ENCODE data around the gene CEP164.
A peak's percentile ranks its signal among the peaks of the same experiment; 100 is the strongest.
"Not testable (repeated sequence)": the region's sequence is repeated elsewhere in the genome, so short reads cannot be mapped to it uniquely, and the experiment has no call there.

CEP164 gene

DNA sequence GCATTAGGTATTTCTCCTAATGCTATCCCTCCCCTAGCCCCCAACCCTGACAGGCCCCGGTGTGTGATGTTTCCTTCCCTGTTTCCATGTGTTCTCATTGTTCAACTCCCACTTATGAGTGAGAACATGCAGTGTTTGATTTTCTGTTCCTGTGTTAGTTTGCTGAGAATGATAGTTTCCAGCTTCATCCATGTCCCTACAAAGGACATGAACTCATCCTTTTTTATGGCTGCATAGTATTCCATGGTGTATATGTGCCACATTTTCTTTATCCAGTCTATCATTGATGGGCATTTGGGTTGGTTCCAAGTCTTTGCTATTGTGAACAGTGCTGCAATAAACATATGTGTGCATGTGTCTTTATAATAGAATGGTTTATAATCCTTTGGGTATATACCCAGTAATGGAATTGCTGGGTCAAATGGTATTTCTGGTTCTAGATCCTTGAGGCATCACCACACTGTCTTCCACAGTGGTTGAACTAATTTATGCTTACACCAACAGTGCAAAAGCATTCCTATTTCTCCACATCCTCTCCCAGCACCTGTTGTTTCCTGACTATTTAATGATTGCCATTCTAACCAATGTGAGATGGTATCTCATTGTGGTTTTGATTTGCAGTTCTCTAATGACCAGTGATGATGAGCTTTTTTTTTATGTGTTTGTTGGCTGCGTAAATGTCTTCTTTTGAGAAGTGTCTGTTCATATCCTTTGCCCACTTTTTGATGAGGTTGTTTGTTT lies 71.6 kb downstream of the CEP164 start:
- not testable (repeated sequence) for DNase-seq

- not testable (repeated sequence) for DNase-seq
Measured at GRCh38 chr11:117405898-117406297, 78.2 kb downstream of the CEP164 start.

DNA sequence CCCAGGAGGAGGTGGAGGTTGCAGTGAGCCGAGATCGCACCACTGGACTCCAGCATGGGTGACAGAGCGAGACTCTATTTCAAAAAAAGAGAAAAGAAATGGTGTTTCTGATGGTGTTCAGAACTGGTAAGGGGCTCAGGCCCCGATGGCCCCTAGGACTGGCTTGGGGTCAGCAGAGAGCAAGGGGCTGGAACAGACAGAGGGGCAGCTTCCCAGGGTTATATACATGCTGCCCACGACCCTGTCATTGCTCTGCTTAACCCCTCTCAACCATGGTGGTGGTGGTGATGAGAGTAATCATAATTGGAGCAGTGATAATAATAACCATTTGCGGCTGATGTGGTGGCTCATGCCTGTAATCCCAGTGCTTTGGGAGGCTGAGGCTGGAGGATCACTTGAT lies 79.4 kb downstream of the CEP164 start:
- DNase-seq = no peak

DNA sequence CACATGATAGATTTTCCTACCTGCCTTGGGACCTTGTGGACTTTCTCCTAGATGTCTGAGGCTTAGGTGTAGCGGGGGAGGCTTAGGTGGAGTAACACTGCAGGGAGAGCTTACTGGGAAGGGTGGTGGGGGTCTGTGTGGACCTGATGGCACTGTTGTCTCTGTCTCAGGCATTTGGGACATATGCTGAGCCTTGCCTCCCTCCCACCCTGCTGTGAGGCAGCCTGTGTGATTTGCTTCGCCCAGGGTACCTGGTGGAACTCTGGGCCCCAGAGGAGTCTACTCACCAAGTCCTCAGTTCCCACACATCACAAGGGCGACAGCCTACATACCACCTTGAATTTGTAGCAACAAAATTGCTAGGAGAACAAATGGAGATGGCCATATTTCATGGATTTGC lies 80.7 kb downstream of the CEP164 start:
- DNase-seq = no peak

GRCh38 chr11:117409511-117409910 lies 81.9 kb downstream of the CEP164 start:
- no peak for DNase-seq

- DNase-seq = no peak
Measured at GRCh38 chr11:117410238-117410637, 82.6 kb downstream of the CEP164 start.

DNA sequence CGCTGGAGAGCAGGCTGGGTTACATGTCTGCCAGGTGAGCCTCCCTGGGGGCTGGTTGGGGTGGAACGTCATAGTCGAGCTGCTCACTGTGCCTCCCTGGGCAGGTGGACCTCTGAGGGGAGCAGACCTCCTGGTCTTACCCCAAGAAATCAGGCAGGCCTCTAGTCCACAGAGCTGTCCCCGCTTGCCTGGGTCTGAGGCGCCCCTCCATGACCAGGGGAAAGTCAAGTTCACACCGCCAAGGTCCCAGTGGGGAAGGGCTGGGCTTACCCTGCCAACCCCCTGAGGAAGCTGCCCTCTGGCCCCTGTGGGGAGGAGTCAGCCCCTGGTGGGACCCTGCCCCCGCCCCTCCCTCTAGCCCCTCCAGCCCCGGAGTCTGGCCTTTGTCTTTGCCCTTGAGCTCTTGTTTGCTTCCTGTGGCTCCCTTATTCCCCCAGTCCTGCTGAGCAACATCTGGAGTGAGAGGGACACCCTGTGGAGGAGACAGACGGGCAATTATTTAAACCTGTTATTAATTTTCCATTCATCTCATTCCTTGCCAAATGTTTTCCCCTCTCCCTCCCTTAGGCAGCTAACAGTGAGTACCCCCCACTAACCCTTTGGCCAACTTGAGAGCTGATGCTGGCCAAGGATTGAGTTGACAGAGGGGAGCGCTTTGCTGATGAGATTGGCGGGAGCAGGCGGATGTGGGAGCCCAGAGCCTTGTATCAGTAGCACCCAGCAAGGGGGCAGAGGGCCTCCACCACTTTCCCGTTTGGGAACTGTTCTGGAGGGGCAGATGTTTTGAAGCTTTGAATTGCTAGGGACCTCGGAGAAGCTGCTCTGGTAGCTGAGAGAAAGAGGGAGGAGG lies 83.4 kb downstream of the CEP164 start:
- DNase-seq = peak; percentile 20

DNA sequence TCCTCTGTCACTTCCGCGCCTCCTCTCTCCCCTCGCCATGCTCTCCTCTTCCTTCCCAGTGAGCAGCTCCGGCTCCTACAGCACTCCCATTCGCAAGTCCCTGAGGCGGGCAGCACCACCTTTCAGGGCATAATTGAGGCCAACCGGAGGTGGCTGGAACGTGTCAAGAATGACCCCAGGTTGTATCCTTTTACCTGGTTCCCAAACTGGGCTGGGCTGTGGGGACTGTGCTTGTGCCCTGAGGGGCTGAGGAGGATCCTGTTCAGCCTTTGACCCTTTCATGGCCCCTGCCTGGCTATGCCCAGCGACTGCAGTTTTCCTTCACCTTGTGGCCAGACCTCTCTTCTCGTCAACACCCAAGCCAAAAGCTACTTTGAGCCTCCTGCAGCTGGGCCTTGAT lies 84.1 kb downstream of the CEP164 start:
- DNase-seq = no peak

DNA sequence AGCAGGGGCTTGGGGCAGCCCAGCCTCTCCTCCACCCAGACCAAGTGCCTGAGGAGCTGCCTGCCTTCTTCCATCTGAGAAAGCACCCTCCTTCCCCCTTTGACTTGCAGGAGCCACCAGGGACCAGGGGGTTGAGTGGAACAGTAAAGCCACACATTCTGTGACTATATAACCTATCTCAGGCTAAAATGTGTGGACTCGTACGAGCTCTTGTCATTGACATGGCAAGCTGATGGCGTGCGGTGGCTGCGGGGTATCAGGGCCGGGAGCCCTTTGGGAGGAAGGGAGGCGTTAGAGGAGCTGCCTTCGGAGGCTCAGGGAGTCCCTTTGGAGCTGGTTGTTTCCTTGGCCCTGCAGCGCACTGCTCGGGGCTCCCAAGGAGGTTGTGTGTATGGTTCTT lies 84.5 kb downstream of the CEP164 start:
- no peak for DNase-seq

- no peak for DNase-seq
Measured at GRCh38 chr11:117412653-117413275, 85.1 kb downstream of the CEP164 start.

- no peak for DNase-seq
Measured at GRCh38 chr11:117413616-117414015, 86.0 kb downstream of the CEP164 start.

DNA sequence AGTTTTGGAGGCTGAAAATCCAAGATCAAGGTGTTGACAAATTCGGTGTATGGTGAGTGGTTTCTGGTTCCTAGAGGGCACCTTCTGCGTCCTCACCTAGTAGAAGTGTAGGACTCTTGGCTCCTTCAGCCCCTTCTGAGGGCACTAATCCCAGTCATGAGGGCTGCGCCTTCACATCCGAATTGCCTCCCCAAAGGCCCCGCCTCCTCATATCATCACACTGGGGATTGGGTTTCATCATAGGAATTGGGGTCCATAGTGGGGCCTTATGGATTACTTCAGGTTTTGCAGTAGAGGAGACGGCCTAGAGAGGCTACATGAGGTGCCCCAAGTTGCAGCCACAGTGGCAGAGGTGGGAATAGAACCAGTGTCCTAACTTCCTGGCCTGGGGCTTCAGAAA lies 87.1 kb downstream of the CEP164 start:
- DNase-seq = no peak

DNA sequence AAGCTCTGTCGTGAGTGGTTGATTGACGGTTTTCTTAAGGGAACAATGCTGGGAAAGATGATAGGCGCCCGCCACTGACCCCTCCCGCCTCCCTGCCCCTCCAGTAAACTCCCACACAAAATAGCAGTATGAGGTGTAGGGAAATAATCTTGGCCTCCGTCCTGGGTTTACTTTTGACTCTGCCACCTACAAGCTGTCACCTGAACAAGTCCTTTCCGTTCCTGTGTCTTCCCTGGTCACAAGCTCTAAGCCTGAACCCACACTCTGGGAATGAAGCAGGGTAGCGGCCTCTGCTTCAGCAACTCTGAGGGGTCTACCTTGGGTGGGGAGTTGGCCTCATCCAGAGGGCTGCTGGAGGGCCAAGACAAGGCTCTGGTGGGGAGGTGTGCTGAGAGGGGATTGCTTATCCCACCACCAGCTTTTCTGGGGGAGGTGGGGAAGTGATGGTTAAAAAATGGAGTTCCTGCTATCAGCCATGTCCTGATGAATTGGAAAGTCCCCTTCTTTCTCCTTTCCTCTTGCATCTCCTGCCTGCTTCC lies 87.8 kb downstream of the CEP164 start:
- DNase-seq = no peak

DNA sequence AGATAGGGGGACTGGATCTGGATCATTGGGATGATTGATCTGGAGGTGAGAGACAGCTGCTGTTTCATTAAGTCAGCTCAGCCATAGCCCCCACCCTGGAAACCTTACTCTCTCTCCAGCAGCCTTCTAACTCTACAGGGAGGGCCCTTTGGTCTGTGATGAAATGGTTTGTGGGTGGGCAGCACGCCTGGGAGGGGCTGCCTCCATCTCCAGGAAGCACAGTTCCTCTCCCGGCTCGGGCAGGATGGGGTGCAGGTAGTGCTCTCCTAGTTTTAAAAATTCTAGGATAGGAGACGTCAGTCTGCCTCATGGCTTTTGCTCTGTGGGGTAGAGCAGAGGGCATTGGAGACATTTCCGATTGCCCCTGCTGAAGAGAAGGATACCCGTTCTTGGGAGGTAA lies 89.7 kb downstream of the CEP164 start:
- no peak for DNase-seq

GRCh38 chr11:117417856-117418255 lies 90.2 kb downstream of the CEP164 start:
- no peak for DNase-seq

DNA sequence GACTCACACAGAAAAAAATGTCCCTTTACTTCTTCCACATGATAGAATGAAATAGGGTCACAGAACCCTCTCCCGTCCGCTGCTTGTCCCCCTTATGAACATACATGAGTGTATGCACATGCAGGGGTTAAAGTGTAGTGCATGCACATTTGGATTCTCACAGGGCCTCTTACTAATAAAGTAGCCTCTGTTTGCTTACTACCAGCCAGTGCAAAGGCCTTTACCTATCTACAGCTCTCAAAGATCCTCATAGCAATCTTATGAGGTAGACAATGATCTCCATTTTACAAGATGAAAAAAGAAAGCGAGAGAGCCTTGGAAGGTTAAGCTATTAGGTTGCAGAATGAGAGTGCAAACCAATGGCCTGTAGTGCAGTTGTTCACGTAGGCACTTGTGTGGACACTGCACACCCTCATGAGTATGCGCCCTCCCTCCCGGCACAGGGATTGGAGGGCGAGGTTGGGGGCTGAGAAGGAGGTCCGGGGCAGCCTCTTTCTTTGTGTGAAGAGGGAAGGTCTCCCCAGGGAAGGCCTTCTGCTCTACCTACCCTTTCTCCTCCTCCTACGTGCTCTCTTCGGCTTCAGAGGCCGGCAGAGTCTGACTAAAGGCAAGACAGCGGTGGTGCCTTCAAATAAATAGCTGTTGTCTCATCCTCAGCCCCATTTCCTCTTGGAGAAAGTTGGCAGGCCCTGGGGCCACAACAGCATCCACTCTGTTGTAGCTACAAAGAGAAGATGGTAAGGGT lies 91.3 kb downstream of the CEP164 start:
- no peak for DNase-seq

GRCh38 chr11:117419482-117420142 lies 92.0 kb downstream of the CEP164 start:
- DNase-seq = no peak

DNA sequence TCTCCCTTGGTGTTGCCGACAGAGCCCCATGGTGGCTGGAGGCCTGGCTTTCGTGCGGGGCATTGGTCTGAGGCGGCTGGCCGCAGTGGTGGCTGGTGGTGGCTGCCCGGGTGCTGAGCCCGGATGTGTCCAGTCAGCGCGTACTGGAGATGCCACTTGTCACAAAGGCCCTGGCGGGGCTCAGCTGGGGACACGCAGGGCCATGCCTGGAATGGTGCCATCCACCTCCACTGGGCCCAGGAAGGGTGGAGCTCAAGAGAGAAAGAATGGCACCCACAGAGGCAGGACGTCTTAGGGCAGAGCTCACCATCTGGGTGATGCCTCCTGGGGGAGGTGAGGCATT lies 92.5 kb downstream of the CEP164 start:
- DNase-seq = no peak

DNA sequence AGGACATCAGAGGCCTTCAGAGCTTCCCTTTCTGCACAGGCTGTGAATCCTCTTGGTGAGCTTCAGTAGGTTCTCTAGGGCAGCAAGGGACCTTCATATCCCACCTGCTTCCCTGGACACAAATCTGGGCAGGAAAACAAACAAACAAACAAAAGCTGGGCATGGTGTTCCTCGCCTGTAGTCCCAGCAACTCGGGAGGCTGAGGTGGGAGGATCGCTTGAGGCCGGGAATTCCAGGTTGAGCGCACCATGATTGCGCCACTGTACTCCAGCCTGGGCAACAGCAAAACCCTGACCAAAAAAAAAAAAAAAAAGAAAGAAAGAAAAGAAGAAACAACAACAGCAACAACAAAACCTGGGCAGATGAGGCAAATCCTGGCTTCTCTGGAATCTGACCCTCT lies 92.9 kb downstream of the CEP164 start:
- DNase-seq = no peak

GRCh38 chr11:117421041-117421440 lies 93.4 kb downstream of the CEP164 start:
- DNase-seq = no peak

DNA sequence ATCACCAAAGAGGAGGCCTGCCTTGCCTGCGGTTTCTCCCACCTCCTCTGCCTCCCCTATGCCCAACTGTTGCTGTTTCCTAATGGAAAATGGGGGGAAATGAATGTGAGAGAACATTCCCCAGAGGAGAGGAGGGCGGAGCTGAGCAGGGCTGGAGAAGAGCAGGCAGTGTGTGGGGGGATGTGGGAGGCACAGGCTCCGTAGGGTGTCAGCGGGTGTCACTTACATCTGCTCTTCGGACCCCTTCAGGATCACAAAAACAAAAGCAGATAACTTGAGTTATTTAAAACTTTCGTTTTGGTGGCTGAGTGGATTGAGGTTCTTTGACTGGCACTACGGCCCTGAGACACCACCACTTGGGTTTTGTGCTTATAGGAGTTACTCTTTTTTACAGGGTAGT lies 93.8 kb downstream of the CEP164 start:
- no peak for DNase-seq

GRCh38 chr11:117423046-117423575 lies 95.5 kb downstream of the CEP164 start:
- no peak for DNase-seq
